Choroid plexus epithelial cell (primary cell): ENCODE measurements around the gene MASP2.
"Not testable (repeated sequence)": the region's sequence is repeated elsewhere in the genome, so short reads cannot be mapped to it uniquely, and the experiment has no call there.

Experiments
- DNase-seq: peaks from one replicate; pipeline ENCODE4 v3.0.0-alpha.2; 2010; ENCODE audit warnings: low read depth
- H3K4me3 ChIP-seq: 2 replicates; pipeline ENCODE4 v1.5.1; 2011; ENCODE audit warnings: low read depth, mild to moderate bottlenecking, control low read depth, low read length, moderate library complexity
- TF ChIP-seq, protein P1 (sequence below): conservative IDR thresholded peaks from 2 replicates; pipeline ENCODE4 v1.5.1; 2011; ENCODE audit warnings: low read depth, mild to moderate bottlenecking, control low read depth, inconsistent platforms, low read length, moderate library complexity

Gene MASP2

GRCh38 chr1:11019971-11020370, 27.1 kb downstream of the MASP2 start:
- TF ChIP-seq, protein P1, sequence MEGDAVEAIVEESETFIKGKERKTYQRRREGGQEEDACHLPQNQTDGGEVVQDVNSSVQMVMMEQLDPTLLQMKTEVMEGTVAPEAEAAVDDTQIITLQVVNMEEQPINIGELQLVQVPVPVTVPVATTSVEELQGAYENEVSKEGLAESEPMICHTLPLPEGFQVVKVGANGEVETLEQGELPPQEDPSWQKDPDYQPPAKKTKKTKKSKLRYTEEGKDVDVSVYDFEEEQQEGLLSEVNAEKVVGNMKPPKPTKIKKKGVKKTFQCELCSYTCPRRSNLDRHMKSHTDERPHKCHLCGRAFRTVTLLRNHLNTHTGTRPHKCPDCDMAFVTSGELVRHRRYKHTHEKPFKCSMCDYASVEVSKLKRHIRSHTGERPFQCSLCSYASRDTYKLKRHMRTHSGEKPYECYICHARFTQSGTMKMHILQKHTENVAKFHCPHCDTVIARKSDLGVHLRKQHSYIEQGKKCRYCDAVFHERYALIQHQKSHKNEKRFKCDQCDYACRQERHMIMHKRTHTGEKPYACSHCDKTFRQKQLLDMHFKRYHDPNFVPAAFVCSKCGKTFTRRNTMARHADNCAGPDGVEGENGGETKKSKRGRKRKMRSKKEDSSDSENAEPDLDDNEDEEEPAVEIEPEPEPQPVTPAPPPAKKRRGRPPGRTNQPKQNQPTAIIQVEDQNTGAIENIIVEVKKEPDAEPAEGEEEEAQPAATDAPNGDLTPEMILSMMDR = no peak

DNA sequence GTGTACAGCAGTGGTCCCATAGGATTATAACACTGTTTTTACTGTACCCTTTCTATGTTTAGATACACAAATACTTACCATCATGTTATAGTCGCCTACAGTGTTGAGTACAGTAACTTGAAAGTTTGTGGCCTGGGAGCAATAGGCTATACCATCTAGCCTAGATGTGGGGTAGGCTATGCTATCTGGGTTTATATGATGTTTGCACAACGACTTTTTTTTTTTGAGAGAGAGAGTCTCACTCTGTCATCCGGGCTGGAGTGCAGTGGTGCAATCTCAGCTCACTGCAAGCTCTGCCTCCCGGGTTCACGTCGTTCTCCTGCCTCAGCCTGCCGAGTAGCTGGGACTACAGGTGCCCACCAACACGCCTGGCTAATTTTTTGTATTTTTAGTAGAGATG, 27.7 kb downstream of the MASP2 start:
- DNase-seq = not testable (repeated sequence)

More at GRCh38 chr1:11019971-11020370, 27.1 kb downstream of the MASP2 start:
- no peak for DNase-seq
- H3K4me3 ChIP-seq = no peak overlapping the region

DNA sequence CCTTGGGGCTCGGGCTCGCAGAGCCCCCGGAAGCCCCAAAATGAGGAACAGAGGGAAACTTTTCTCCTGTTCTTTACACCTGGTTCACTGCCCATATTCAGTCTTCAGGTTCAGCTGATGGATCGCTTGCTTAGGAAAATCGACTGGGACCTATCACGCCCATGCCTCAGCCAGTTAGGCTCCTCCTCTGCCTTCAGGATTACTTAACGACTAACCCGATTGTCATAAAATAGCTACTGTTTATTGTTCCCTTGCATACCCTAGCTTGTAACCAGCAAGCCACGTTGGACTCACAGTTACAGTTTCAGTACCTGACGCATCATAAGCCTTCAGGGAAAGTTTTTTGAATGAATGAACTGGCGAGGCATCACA, 33.9 kb downstream of the MASP2 start:
- TF ChIP-seq, protein P1 = no peak
- peak; percentile 62 for DNase-seq
- peak overlapping the region; percentile 99 for H3K4me3 ChIP-seq

More for the DNA sequence above, 27.7 kb downstream of the MASP2 start:
- not testable (repeated sequence) for H3K4me3 ChIP-seq

DNA sequence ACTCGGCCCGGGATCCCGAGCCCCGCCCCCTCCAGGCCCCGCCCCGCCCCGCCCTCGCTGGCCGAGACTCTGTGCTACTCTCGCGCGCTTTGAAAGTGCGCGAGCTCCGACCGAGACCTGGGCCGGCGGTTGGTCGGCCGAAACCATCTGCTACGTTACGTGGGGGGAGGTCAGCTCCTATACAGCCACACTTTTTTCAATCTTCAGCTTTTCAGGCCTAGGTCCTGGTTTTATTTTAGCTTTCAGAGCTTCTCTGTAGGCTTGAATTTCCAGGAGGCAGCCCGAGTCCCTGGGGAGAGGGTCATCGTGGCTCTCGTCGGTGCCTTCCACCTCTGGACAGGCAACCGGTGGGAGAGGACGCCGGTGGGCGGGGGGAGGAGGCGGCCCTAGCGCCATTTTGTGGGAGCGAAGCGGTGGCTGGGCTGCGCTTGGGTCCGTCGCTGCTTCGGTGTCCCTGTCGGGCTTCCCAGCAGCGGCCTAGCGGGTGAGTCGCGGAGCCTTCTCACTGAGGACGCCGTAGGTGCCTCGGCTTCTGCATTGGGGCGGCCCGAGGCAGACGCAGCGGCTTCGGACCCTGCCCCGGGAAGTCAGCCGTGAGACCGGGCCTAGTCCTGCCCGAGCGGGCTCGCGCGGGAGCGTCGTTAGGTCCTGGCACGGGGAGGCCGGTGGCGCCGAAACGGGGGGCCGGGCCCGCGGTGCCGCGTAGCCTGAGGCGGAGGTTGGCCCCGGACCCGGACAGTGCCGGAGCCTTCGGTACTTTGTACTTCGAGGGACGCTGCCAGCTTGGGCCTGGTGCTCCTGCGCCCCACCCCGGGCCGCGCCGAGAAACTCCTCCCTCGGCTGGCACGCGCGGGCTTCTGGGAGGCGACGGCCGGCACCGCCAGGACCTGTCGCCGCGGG, 34.5 kb downstream of the MASP2 start, which contains the start of gene TARDBP:
TARDBP (plus strand) TSS at position 395 of the 900 bp plus-strand sequence. CDS start 1,074 bp downstream, outside the sequence.
- peak; percentile 92 for DNase-seq
- H3K4me3 ChIP-seq = peak within 1 kb of the TSS; percentile 99
- TF ChIP-seq, protein P1 = no peak

- no peak for DNase-seq
- TF ChIP-seq, protein P1 = no peak
- no peak overlapping the region for H3K4me3 ChIP-seq
Observed at GRCh38 chr1:11000526-11000925, 46.5 kb downstream of the MASP2 start.

DNA sequence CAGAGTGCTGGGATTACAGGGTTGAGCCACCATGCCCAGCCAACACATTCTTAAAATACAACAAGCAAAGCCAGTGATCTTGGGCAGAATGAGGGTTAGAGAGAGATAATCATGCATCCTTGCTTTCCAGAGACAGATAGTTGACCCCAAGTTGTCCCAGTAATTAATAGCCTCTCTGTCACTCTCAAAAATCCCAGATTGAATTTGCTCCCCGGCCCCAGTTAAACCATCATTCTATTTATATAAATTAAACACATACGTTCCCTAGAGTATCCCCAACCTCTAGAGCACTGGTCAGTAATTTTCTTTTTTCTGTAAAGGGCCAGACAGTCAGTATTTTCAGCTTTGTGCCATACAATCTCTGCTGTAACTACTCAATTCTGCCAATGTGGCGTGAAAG, 50.9 kb downstream of the MASP2 start:
- DNase-seq = no peak
- TF ChIP-seq, protein P1 = no peak
- H3K4me3 ChIP-seq = no peak overlapping the region

- DNase-seq = no peak
- no peak overlapping the region for H3K4me3 ChIP-seq
- TF ChIP-seq, protein P1 = no peak
Observed at GRCh38 chr1:10992864-10993263, 54.2 kb downstream of the MASP2 start.

- DNase-seq, H3K4me3 ChIP-seq: not testable (repeated sequence)
Observed at GRCh38 chr1:10992004-10992403, 55.0 kb downstream of the MASP2 start.
